ENCODE results near the gene ARHGDIG.

GRCh38 chr16:263944-264343 is 16.4 kb upstream of the ARHGDIG start:
- TF ChIP-seq, protein P1, sequence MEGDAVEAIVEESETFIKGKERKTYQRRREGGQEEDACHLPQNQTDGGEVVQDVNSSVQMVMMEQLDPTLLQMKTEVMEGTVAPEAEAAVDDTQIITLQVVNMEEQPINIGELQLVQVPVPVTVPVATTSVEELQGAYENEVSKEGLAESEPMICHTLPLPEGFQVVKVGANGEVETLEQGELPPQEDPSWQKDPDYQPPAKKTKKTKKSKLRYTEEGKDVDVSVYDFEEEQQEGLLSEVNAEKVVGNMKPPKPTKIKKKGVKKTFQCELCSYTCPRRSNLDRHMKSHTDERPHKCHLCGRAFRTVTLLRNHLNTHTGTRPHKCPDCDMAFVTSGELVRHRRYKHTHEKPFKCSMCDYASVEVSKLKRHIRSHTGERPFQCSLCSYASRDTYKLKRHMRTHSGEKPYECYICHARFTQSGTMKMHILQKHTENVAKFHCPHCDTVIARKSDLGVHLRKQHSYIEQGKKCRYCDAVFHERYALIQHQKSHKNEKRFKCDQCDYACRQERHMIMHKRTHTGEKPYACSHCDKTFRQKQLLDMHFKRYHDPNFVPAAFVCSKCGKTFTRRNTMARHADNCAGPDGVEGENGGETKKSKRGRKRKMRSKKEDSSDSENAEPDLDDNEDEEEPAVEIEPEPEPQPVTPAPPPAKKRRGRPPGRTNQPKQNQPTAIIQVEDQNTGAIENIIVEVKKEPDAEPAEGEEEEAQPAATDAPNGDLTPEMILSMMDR (IDR thresholded peaks at IDR 0.05) = no peak
- no peak for TF ChIP-seq POLR2A (IDR thresholded peaks at IDR 0.05)

Measured in uterus (tissue), 2 donors.